DLD1 (cell line): ENCODE measurements around the gene DDX54.

Experiments used
- in situ Hi-C: cut with HindIII; loops from 2 replicates; pipeline ENCODE4 v1.10.0; 2017; ENCODE audit warnings: low sequenced_read_pairs

The DDX54 gene, protein sequence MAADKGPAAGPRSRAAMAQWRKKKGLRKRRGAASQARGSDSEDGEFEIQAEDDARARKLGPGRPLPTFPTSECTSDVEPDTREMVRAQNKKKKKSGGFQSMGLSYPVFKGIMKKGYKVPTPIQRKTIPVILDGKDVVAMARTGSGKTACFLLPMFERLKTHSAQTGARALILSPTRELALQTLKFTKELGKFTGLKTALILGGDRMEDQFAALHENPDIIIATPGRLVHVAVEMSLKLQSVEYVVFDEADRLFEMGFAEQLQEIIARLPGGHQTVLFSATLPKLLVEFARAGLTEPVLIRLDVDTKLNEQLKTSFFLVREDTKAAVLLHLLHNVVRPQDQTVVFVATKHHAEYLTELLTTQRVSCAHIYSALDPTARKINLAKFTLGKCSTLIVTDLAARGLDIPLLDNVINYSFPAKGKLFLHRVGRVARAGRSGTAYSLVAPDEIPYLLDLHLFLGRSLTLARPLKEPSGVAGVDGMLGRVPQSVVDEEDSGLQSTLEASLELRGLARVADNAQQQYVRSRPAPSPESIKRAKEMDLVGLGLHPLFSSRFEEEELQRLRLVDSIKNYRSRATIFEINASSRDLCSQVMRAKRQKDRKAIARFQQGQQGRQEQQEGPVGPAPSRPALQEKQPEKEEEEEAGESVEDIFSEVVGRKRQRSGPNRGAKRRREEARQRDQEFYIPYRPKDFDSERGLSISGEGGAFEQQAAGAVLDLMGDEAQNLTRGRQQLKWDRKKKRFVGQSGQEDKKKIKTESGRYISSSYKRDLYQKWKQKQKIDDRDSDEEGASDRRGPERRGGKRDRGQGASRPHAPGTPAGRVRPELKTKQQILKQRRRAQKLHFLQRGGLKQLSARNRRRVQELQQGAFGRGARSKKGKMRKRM

DNA sequence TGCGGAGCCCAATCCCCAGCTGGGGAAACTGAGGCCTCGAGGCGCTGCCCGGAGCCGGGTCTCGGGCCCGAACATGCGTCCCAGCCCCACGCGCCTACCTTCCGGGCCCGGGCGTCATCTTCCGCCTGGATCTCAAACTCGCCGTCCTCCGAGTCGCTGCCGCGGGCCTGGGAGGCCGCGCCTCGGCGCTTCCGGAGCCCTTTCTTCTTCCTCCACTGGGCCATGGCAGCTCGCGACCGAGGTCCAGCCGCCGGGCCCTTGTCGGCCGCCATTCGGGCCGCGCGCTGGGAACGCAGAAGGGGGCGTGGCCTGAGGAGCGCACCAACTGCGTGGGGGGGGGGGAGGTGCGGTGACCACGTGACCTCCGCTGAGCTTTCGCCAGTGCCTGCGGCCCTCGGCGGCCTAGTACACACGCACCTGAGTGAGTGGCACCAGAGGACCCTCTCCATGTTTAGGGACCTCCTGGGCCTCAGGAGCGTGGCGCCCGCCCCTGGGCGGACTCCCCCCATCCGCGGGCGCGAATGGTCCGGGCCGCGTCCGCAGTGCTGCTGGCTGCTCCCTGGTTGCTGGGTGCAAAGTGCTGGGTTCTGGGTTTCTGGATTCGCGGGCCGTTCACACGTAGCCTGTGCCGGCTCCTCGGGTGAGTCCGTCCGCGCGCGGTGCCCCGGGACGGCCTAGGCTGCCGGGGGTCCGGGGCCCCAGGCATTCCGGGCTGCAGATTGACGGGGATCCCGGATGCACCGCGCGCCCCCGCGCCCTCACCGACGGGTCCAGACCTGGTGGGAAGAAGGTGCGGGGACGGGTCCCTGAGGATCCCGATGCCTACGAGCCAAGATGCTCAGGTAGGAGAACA lies at the start of gene DDX54, which contains the start of gene RITA1:
DDX54 (minus strand) TSS at position 299 of the 853 bp plus-strand sequence; CDS start at position 272, 27 bp downstream.
RITA1 (plus strand) TSS at position 542 of the 853 bp plus-strand sequence. CDS start 1,026 bp downstream, outside the sequence.
- in situ Hi-C loops: no loop called here

DNA sequence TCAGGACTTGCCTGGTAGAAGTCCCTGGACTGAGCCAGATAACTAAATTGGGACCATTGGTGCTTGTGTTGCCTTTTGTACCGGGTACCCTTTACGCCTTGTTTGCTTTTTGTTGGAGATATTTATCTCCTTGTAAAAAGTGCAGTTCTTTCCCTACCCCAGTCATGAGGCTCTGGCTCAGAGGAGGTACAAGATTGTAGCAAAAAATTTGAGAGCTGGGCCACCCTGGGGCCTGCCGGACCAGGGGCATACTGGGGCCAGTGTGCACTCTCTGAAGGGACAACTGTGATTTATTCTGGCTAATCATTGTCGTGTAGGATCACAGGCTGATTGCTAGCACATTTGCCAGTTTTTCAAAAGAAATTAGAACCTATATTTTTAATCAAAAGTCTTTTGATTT lies 49.2 kb upstream of the DDX54 start:
- in situ Hi-C loops: no loop called here

DNA sequence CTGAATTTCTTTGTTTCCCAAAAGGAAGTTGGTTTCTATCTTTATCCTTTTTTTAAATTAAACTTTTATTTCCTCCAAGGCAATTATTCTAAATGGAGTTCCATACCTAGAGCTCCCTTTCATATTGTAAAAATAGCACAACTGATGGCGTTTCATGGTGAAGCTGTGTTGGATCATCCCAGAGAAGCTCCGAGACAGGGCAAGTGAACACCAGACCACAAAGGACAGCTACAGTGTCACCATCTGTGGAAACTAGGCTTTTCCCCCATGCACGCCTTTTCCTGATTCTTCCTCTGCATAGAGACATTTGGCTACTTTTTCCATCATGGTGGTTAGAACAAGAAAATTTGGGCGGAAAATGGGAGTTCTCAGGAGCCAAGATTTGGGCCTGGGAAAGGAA lies 48.7 kb upstream of the DDX54 start:
- in situ Hi-C loops: no loop called here

DNA sequence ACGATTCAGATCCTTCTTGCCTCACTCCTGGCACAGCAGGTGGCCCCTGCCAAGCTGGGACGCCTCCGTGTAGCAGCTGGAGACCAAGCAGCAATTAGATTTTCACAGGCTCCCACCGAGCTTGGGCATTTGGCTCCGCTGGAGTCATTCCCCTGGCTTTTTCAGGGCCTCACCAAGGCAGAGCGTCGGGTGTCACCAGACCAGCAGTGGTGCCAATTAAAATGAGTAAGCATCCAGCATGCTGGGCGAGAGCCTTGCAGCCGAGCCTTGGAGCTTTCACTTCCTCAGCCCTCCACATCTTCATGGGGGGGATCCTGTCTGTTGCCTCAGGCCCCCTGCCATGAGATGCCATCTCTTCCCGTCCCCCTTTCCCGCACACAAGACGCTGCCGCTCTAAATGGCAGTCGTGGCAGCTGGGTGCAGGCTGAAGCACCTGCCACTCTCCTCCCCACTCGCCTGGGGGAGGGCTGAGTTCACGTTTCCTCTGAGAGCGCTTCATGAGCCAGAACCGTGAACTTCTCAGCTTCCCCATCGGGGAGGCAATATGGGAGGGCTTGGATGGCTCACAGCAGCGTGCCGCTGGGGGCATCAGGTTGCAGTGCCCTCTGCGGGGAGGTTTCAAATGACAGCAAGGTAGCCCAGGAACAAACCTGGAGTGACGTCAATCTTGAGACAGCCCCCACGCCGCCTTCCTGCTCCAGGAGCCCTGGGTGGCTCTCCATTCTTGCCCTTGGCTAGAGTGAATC lies 47.7 kb upstream of the DDX54 start:
- in situ Hi-C loops: no loop called here

DNA sequence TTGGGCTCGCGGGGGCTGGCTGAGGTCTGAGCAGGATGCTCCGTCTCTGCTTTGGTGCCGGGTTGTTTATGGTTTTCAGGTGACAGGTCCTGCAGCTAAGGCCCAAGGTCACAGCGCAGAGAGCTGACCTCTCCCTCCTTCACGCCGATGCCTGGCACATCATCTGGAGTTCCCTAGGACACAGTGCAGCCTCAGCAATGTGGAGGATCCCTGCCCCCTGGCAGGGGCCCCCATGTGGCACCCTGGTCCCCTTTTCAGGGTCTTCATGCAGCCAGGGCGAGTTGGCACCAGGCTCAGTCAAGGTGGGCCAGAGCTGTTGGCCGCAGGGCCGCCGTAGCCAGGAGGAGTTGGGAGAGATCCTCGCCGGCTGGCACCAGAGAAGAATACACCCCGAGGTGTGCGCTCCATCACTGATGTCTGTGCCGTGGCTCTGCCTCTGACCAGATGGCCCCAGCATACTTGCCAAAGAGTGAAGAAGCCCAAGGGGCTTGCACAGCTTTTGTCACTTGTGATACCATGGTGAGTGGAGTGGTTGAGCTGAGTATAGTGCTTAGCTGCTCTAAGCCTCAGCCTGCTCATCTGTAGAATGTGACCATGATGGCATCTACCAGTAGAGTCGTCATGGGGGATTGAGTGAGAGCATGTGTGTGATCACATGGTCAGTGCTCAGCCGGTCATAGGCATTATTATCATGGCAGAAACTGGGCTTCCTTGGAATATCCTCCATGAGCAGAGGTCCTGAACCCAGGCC lies 47.0 kb upstream of the DDX54 start:
- in situ Hi-C loops: no loop called here

DNA sequence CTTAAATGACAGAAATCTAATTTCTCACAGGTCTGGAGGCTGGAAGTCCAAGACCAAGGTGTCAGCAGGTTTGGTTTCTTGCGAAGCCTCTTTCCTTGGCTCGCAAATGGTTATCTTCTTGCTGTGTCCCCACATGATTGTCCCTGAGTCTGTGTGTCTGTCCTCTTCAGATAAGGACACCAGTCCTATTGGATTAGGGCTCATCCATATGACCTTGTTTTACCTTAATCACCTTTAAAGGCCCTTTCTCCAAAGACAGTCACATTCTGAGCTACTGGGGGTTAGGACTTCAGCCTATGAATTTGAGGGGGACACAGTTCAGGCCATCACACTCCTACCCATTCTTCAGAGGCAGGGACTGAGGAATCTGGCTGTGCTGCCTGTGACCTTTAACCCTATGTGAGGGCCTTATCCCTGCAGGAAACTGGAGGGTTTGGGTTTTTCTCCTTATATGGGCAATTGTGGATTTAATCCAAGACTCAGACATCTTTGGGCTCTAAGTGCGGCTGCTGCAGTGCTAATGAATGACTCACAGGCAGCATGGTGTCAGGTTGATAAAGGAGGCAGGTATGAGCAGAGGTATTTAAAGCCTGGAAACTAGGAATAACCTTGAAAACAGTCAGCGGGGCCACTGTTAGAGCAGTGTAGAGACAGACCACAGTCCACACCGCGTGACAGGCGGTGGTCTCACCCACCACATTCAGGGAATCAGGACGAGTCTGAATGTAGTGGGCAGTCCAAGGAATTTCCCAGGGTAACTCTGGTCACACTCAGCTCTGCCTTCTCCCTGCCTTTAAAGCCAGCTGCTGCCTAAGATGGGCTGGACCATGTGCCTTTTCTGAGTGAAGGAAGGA lies 46.2 kb upstream of the DDX54 start:
- in situ Hi-C loops: no loop called here

DNA sequence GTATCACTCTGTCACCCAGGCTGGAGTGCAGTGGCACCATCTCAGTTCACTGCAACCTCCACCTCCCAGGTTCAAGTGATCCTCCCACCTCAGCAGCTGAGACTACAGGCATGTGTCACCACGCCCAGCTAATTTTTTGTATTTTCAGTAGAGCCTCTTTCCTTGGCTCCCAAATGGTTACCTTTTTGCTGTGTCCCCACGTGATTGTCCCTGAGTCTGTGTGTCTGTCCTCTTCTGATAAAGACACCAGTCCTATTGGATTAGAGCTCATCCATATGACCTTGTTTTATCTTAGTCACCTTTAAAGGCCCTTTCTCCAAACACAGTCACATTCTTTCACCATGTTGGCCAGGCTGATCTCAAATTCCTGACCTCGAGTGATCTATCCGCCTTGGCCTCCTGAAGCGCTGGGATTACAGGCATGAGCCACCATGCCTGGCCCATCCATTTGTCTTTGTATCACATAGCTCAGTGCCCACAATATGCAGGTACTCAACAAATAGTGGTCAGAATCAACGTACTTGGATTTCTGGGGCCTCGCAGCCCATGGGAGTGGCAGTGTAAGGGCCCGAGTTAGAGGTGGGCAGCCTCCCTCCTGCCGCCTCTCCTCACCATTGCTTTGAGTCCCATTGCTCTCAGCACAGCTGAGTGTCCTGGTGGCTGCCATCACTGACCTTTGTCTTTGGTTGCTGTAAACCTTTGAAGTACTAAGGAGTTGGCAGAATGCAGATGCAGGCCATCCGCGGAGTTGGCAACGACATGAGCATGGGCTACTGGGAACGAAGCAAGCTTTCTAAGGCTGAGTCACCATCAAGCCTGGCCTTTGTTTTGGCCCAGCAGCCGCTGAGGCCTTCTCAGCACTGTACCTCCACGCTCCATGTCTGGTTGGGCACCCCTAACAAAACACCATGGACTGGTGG lies 45.3 kb upstream of the DDX54 start:
- in situ Hi-C loops: no loop called here

DNA sequence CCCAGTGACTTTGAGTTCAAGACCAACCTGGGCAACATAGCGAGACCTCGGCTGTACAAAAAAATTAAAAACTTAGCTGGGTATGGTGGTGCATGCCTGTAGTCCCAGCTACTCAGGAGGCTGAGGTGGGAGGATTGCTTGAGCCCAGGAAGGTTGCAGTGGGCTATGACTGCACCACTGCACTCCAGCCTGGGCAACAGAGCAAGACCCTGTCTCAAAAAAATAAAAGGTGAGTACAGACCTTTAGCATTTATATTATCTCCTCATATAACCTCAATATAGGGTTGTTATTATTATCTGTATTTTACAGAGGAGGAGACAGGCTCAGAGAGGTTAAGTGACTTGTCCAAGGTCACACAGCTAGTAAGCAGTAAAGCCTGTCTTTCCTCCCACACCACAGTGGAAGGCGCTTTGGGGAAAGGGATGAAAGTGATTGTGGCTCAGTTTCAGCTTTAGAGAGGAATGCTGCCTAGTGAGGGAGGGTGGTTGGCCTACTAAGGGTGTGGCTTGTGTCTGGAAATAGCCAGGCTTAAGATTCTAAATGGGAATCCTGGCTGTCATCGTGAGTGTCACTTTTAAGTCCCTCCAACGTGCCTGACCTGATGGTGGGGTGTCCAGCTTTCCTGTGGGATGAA lies 43.2 kb upstream of the DDX54 start:
- in situ Hi-C loops: no loop called here

DNA sequence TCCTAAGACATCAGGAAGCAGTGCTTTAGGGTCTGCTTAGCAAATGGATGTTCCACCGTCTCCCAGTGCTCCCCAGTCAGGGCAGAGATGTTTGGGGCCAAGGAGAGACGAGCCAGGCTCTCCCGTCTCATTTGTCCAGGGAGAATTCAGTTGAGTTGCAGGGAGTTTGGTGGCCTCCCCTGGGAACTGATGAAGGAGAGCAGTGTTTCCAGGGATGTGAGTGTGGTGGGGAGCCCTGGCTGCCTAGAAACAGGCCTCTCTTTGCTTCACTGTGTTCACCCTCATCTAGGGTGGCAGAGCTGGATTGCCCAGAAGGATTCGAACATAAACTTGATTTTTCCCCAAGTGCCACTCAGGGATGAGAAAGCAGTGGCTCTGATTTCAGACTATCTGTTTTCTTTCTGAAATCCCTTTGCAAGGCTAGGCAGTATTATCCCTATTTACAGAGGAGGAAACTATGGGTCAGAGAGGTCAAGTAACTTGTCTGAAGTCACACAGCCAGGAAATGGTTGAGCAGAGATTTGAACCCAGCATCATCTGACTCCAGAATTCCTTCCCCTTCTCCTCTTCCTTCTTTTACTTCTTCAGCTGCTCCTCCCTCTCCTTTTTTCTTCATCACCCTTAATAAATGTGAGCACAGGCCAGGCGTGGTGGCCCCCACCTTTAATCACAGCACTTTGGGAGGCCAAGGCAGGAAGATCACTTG lies 42.6 kb upstream of the DDX54 start:
- in situ Hi-C loops: no loop called here

DNA sequence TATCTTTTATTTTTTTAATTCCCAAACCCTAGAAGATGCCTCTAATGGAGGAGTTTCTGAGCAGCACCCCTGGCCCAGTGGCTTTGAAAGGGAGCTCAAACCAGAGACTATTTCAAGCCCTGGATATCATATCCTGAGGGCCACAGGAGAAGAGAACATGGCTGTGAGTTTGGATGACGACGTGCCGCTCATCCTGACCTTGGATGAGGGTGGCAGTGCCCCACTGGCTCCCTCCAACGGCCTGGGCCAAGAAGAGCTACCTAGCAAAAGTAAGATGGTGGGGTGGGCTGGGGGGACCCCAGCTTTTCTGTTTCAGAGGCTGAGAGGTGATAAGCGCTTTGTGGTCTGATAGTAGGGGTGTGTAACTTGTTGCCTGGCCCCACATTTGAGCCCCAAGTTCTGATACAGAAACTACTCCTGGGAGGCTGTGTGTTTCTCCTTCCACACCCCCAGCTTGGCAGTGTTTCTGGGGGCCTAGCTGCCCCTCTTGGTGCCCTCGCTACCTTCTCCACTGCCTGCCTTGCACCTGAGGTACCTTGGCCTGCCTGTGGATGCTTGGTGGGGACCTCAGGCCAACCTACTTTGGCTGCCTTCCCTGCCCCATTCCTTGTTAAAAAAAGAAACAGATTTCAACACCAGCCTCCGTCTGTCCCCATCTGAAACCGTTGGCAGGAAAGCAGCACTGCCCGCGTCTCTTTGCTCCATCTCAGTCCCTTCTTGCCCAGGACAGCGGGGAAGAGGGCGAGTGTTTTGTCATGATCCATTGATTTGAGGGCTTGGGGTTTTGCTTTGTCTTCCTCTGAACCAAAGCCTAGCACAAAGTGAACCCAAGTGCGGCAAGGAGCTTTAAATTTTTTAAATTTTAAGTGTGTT lies 41.7 kb upstream of the DDX54 start:
- in situ Hi-C loops: no loop called here

DNA sequence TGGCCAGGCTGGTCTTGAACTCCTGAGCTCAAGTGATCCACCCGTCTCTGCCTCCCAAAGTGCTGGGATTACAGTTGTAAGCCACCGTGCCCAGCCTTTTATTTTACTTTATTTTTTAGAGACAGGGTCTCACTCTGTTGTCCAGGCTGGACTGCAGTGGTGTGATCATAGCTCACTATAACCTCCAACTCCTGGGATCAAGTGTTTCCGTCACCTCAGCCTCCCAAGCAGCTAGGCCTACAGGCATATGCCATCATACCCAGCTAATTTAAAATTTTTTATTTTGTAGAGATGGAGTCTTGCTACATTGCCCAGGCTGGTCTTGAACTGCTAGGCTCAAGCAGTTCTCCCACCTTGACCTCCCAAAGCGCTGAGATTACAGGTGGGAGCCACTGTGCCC lies 39.7 kb upstream of the DDX54 start:
- in situ Hi-C loops: no loop called here

DNA sequence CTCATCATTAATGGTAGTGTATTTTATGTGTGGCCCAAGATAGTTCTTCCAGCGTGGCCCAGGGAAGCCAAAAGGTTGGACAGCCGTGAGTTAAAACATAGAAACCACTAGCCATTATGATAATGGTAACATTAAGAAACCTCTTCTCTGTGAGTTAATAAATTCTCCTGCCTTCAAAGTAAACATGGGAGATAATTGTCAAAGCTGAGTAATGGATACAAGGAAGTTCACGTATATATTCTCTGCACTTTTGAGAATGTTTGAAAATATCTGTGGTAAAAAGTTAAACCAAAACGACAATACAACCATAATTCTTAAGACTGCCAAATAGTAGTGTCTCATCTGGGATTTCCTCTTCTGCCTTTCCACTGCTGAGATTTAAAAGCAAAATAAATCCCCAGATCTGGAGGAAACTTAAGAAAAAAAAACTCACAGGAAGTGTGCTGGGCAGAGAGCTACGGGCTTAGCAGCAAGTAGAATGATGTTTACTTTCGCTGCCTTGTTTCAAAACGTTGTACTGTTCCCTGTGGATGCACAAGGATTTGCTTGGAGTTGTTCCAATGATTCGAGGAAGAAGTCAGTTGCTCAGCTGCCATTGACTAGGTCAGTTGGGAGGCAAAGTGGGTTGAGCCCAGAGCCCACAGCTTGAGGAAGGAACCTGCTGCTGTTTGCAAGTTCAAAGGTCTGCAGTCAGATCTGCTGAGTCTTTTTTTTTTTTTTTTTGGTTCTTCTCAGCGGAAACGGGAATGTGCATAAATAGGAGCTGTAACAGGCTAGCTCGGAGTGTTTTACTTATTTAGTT lies 37.7 kb upstream of the DDX54 start:
- in situ Hi-C loops: no loop called here

DNA sequence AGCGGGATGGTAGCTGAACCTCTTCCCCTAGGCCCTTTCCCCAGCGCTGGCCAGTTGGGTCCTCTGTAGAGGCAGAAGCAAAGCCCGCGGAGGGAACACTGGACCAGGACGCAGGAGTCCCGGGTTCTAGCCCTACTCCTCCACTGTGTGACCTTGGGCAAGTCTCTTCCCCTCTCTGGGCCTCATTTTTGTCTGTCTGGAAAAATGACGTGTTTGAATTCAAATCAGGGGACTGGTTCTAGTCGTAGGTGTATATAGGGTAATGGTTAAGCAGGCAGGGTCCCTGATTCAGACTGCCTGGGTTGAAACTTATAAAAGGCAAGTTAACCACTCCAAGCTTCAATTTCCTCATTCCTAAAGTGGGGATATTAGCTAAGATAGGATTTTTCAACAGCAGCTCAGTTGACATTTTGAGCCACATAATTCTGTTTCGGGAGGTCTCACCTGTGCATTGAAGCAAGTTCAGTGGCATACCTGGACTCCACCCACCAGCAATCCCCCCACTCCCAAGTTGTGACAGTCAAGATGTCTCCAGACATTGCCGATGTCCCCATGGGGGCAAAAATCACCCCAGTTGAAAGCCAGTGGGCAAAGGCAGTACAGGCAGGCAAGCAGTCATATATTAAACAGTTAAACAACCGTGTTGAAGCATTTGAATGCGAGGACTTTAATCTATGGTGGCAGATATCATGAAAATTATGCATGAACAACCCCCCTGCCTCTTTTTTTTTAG lies 36.9 kb upstream of the DDX54 start:
- in situ Hi-C loops: no loop called here
